Stimulated activated CD4-positive, alpha-beta T cell treated with anti-CD3 and anti-CD28 coated beads, Interleukin-2, amount 100 ng/mL, for 4 hours (primary cell): Measurements from ENCODE around the gene ST3GAL3.
"Not testable (repeated sequence)": the region's sequence is repeated elsewhere in the genome, so short reads cannot be mapped to it uniquely, and the experiment has no call there.

Source experiments
- DNase-seq: peaks from one replicate; pipeline ENCODE4 v3.0.0-alpha.2; 2020; ENCODE audit warnings: low read depth

ST3GAL3 gene

DNA sequence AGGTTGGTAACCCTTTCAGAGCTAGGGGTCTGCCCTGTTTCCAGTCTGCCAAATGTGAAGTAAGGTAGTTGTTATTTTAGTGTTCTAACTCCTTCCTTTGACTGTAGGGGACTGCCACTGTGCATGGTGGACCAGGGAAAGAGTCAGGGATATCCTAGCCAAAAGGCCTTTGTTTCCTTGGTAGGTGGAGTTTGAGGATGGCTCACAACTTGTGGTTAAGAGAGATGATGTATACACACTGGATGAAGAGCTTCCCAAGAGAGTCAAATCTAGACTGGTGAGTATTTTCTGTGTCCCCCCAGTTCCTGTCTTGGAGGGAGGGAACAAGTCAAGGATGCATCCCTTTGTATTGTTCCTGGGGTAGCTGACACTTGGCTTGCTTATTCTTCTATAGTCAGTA, 3.5 kb upstream of the ST3GAL3 start:
- no peak for DNase-seq

DNA sequence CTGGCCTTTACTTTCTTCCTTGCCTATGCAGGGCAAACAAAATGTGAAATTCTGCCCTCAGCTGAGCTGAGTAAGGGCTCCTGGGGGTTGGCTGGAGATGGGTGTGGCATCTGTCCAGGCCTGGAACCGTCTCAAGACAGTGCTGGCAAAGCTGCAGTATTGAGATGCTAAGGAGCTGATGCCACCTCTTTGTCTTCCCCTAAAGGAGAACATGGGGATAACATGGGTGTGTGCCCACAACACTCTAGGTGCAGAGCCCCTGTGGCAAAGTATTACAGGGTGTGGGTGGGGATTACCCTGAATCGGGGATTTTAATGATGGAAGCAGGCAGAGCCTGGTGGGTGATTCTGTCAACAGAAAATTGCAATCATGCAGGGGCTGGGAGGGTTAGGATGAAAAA, 2.5 kb upstream of the ST3GAL3 start:
- no peak for DNase-seq

DNA sequence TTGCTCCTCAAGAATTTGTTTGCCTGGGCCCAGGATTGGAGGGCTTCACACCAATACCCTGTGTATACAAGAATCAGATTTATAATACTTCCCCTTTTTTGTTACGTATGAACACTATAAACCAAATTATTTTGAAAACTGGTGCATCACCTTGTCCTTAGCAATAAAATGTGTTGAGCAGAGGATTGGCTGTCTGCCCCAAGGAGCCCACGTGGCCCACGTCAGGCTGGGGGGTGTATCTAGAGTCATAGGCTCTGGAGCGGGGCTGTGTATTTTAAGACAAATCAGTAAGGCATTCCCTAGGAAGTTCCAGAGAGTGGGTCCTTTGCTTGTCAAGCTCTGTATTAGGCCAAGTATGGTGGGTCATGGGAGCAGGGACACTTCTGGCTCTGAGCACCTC, 2.0 kb upstream of the ST3GAL3 start:
- no peak for DNase-seq

DNA sequence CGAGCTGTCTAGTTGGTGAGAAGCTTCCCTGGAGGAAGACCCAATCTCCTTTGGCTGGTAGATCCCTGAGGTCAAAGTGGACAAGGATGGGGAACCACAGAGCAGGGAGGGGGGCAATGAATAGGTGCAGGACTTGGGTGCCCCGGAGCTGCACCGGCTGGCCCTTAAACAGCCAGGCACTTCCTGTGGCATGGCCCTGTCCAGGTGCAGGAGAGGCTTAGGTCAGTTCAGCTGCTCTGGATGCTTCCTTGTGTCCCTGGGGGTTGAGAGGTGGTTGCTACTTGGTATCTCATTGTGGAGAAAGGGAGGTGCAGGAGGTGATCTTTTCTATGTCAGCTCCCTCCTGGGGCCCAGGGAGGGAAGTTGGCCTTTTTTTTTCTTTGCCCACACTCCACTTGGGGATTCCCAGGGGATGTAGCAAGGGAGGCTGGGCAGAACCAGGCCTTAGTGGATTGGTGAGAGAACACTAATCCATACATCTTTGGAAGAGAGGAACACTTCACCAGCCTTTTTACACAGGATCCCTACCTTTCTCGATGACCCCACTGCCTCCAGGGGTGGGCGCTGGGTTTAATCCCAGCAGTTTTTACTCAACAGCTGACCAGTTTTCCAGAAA, 1.2 kb upstream of the ST3GAL3 start:
- no peak for DNase-seq

DNA sequence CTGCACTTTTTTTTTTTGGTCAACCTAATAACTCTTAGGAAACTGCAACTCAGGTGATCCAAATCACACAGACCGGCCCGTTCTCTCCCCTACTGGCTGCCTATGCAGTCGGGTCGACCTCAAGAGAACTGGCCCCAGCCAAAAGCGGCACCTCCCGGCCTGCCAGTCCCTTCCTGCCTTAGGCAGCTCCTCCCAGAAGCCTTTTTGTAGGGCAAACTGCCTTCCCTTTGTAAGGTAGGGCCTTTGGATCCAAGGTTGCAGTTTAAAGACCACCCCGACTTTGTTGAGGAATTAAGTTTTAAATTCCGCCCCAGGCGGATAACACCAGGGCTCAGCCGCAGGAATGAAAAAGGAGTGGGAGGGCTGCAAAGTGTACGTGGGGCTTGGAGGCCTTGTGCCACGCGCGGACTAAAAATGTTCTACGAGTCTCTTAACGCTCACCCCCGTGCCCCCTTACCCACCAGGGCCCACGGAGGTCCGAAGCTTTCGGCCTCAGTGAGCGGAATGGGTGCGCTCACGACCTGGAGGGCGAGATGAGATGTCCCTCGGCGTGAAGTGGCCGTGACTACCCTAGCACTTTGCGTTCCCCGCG, 642 bp upstream of the ST3GAL3 start:
- DNase-seq = no peak

DNA sequence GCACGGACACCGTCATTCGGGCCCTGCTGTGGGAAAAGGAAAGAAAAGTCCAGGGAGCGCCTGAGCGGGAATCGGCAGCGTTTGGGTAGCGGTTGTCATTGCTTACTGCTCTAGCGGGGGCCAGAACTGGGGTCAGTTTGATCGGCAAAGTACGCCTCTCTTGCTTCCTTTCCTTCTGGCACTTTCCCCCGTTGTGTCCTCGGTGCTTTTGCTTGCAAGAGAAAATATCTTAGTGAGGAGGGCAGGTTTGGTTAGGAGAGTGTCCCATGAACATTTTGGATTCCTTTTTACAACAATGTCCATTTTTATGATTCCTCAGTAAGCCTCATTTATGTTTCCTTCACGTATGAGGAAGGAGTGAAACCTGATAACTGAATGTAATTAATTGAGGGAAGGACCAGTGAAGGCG, 670 bp downstream of the ST3GAL3 start:
- DNase-seq = no peak

DNA sequence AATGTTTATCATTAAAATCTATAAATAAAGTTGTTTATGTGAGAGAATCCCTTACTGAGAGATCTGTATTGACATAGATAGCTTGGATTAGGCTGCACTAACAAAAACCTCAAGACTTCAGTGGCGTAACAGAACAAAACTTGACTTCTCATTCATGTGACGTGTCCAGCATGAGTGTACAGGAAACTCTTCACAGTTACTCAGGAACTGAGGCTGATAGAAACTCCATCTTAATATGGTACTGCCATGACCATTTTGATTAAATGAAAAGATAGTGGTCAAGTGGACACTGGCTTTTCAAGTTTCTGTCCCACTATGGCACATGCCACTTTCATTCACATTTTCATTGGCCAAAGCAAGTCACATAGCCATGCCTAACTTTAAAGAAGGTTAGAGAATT, 3.7 kb downstream of the ST3GAL3 start:
- DNase-seq = no peak

DNA sequence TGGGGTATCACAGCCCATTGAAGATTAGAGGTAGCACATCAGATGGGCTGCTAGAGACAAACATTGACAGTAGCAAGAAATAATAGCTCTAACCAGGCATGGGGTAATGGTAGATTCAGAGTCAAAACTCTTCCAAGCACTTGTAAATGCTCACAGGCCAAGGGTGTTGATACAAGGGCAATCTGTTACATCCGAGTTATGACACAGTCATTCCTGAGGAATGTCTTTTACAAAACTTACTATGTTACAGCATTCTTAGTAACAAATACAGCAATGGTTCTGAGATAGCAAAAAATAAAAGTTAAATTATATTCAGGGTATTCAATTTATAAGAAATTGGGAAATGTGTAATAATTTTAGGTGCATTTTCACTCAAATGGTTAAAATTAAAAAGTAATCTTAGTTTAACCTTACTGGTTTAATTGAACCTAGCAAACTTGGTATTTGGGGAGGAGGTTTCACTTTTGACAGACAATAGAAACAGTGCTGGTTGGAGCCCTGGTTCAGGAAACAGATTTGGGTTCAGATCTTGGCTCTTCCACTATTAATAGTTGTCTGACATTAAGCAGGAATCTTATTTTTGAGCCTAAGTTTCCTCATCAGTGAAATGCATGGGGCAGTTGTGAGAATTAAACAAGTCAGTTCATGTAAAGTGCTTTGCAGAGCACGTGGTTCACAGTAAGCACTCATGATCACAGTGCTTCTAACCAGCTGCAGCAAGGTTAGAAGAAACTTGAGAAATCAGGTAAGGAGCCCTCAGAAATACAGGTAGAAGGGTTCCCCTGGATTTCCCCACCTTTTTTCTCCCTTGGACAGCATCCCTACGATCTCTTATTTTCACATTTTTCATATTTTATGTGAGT, 4.4 kb downstream of the ST3GAL3 start:
- no peak for DNase-seq

DNA sequence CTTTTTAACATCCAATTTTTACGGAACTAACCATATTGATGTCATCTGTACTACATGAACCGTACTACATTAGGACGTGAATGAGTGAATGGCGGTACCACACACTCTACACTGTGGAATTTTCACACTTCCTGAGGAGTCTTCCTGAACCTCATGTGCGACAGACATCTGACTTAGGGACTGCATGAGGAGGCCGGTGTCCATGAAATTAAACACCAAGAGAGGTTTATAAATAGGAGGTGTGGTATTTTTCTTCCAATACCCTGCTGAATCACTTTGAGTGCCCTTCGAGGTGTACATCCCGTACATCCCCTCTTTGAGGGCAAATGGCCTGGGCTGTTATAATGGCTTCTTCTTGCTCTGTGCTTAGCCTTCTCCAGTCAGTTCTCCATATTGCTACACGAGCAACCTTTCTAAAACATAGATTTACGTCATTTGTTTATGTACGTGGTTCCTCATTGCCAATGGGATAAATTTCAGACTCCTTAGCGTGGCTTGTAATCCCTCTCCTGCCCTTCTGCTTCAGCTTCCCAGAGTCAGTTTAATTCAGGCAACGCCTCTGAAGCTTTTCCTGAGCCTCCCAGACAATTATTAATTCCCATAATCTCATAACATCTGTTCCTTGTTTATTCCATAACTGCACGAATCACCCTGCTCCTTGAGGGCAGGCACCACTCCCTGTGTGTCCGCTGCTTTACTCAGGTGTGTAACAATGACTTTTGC, 9.4 kb downstream of the ST3GAL3 start:
- no peak for DNase-seq

DNA sequence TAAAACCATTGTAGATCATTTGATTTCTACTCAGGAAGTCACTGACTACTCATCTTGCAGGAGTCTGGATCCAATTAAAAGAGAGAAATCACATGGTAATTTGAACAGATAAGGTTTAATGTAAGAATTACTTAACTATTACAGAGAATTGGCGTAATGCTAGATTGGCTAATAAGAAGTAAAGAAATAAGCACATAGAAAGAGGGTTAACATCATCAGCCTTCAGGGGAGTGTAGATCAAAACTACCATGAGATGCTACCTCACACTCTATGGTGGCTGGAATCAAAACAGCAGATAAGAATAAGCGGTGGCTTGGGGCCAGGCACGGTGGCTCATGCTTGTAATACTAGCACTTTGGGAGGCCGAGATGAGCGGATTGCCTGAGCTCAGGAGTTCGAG, 11.7 kb downstream of the ST3GAL3 start:
- DNase-seq = no peak

DNA sequence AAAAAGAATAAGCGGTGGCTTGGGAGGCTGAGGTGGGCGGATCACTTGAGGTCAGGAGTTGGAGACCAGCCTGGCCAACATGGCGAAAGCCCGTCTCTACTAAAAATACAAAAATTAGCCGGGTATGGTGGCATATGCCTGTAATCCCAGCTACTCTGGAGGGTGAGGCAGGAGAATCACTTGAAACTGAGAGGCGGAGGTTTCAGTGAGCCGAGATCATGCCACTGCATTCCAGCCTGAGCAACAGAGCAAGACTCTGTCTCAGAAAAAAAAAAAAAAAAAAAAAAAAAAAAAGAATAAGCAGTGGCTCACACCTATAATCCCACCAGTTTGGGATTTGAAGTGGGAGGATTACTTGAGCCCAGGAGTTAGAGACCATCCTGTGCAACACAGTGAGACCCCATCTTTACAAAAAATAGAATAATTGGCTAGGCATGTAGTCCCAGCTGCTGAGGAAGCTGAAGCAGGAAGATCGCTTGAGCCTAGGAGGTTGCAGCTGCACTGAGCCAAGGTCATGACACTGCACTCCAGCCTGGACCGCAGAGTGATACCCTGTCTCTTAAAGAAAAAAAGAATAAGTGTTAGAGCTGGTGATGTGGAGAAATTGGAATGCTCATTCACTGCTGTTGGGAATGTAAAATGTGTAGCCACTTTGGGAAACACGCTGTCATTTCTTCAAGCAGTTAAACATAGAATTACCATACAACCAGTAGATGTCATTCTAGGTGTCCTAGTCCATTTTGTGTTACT, 12.5 kb downstream of the ST3GAL3 start:
- not testable (repeated sequence) for DNase-seq

DNA sequence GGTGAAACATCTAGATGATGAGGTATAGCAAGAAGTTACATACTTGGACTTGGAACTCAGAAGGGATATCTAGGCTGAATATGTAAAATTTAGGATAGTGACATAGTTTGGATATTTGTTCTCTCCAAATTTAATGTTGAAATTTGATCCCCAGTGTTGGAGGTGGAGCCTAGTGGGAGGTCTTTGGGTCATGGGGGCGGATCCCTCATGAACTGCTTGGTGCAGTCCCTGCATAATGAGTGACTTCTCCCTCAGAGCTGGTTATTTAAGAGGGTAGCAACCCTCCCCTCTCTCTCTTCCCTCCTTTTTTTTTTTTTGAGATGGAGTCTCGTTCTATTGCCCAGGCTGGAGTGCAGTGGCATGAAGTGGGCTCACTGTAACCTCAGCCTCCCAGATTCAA, 15.5 kb downstream of the ST3GAL3 start:
- no peak for DNase-seq

DNA sequence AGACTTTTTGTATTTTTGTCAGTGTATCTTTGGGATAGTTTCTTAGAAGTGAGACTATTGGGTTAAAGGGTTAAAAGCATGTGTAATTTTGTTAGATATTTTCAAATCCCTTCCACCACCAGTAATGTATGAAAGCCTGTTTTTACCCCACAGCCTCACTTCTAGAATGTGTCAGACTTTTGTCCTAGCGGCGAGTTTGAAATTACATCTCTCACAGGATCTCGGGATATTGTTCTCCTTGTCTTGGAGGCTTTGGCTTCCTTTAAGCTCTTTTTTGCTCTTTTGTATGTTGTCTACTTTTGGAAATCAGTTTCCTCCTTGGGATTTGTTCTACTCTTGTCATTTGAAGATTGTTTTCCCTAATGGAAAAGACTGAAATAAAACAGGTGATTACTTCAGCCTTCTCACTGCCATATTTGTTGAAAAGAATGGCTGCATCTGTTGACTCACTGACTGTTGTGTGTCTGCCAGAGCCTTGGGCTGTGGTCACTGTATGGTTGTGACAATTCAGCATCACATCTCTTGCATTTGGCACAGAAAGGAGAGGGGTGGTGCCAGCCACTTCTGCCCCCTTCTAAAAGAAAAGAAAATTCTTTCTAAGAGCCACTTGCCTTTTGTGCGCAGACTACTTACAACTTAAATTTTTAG, 22.6 kb downstream of the ST3GAL3 start:
- DNase-seq = no peak

DNA sequence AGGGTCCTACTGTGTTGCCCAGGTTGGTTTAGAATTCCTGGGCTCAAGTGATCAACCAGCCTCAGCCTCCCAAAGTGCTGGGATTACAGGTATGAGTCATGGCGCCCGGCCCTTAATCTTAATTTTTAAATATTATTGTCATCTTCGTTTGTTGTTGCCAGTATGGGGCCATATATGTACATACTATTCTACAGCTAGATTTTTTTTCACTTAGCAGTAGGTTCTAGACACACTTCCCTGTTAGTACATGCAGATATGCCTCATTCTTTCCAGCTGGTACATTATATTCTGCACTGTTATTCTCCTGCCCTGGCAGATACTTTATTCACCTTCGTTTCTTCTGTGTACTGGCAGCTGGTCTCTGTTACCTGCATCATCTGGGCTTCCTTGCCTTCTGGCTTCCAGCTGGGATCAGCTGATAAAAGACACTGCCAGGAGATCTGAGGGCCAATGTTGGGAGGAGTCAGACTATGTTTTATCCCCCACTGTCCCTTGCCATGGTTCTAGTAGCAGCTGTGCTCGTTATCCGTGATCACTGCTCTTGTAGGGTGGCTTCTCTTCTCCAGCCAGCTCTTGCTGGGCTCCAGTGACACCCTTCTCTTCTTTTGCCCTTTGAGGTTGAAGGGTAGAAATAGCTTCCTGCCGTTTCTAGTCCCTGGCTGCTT, 24.7 kb downstream of the ST3GAL3 start:
- no peak for DNase-seq

DNA sequence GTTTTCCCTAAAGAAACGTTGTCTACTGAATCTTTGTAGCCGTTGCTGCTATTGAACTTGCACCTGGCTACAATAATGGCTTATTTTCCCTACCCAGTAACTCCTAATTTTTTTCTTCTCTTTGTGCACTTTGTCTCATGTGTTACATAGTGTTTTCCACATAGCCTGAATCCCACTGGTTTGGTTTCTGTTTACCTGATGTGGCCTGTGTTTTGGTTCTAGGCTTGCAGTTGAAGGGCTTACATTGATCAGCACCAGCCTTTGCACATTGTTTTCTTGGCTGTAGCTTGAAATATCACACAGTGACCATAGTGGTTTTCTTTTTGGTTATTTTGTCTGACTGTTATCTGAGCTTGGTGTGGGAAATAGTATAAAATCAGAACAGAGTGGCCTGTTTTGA, 29.5 kb downstream of the ST3GAL3 start:
- DNase-seq = no peak

DNA sequence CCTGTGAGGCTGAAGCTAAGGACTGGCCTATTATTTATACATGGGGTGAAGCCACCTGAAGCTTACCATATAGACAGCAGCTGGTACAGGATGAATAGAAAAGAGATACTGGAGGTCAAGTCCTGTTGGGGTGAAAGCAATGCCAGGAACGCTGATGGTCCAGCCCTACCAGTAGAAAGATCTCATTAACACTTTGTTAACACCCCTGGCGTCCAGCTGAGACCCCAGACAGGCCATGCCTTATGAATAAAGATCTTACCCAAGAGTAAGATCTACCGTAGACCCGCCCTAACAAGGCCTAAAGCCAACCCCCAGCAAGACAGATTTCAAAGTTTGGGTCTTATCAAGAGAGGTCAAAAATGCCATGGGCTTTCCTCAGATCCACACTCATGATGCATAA, 34.7 kb downstream of the ST3GAL3 start:
- no peak for DNase-seq

DNA sequence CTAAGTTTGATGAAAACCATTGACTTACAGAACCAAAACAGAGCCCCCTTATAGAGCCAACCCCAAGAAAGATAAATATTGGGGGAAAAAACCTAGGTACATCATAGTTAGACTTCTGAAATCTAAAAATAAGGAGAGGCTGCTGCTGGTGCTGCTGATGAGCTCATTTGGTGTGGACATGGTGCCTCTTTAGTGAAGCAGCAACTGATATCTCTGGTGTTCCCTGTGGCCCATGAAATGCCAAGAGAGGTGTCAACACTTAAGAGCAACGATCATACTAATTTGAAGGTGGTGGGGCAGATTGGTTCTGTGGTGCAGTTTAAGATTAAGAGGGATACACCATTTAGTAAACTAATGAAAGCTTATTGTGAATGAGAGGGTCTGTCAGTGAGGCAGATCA, 35.9 kb downstream of the ST3GAL3 start:
- no peak for DNase-seq

DNA sequence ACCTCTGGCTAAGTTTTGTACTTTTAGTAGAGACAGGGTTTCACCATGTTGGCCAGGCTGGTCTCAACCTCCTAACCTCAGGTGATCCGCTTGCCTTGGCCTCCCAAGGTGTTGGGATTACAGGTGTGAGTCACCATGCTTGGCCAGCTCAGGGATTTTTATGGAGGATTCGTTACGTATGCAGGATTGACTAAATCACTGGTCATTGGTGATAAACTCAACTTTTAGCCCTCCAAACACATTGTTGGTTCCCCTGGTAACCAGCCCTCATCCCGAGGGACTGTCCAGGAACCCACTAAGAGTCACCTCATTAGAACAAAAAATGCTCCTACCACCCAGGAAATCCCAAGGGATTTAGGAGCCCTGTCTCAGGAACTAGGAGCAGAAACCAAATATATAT, 40.4 kb downstream of the ST3GAL3 start:
- no peak for DNase-seq

DNA sequence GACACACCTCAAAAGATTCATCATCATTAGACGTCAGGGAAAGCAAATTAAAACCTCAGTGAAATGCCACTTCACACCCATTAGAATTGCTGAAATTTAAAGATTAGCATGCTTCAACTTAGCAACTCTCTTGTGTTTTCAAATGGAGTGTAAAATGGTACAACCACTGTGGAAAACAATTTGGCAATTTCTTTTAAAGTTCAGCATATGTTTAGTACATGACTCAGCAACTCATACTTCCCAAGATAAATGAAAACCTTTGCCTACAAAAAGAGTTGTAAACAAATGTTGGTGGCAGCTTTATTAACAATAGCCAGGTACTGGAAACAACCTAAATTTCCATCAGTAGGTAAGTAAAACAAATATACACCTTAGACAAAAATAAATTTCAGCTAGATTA, 42.7 kb downstream of the ST3GAL3 start:
- DNase-seq = no peak

DNA sequence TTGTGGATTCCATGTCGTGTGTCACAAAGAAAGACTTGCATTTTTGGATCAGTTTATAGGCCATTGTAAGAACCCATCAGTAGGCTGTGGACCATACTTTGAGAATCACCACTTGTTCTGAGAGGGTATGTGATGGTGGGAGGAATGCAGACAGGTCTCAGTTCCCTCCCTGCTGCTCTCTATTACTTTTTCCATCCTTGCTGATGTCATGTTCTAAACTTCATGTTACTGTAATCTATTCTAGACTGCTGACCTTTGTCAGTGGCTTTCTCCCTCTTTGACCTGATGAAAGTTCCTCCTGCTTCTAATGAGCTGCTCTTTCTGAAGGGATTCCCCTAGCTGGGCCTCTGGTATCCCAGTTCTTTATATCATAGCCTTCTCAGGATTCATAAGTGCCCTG, 46.1 kb downstream of the ST3GAL3 start:
- DNase-seq = no peak

DNA sequence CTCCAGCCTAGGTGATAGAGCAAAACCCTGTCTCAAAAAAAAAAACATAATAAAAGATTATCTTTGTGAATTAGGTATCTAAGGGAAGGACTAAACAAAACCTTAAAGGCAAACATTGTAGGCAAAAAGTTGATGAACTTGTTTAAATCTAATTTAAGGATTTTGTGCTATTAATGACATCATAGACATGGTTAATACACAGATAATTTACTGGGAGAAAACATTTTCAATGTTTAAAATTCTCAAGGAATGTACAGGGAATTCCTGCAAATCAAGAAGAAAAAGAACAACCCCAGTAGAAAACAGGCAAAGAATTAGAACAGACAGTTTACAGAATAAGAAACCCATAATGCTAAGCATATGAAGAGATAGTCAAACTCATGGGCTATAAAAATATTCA, 47.6 kb downstream of the ST3GAL3 start:
- DNase-seq = no peak
